Glutamatergic neuron (in vitro differentiated cells): ENCODE data around the gene KDM4F. TPM values are rescaled to one million over a fixed set of nuclear protein-coding genes. Genes with fewer than 3 reads are reported as not detected.

Source experiments
- DNase-seq: peaks from one replicate; pipeline ENCODE4 v3.0.0; 2022
- H3K27ac Mint-ChIP-seq: one replicate; pipeline ENCODE4 v1.8.0; 2020; ENCODE audit warnings: mild to moderate bottlenecking, mixed read lengths, inconsistent platforms; ENCODE audit not compliant: unreplicated experiment
- H3K27me3 Mint-ChIP-seq: one replicate; pipeline ENCODE4 v1.8.0; 2020; ENCODE audit warnings: mild to moderate bottlenecking, moderate library complexity, mixed read lengths, inconsistent platforms; ENCODE audit not compliant: unreplicated experiment
- H3K36me3 Mint-ChIP-seq: one replicate; pipeline ENCODE4 v1.8.0; 2020; ENCODE audit warnings: mild to moderate bottlenecking, mixed read lengths, inconsistent platforms; ENCODE audit not compliant: unreplicated experiment
- H3K4me1 Mint-ChIP-seq: one replicate; pipeline ENCODE4 v1.8.0; 2020; ENCODE audit warnings: mild to moderate bottlenecking, low read depth, mixed read lengths, inconsistent platforms; ENCODE audit not compliant: unreplicated experiment
- H3K4me3 Mint-ChIP-seq: one replicate; pipeline ENCODE4 v1.8.0; 2020; ENCODE audit warnings: mild to moderate bottlenecking, mixed read lengths, inconsistent platforms; ENCODE audit not compliant: unreplicated experiment
- H3K9me3 Mint-ChIP-seq: one replicate; pipeline ENCODE4 v1.8.0; 2020; ENCODE audit warnings: mild to moderate bottlenecking, moderate library complexity, mixed read lengths, inconsistent platforms; ENCODE audit not compliant: unreplicated experiment
- CTCF ChIP-seq: fragments of 200-600 bp; sonication (generic); IDR thresholded peaks from one replicate; pipeline ENCODE4 v1.5.0; 2021; ENCODE audit not compliant: partially characterized antibody, unreplicated experiment
- total RNA-seq: library from RNA; stranded (reverse); fragmentation: NEBNext Ultra II Directional; extraction: Animal tissue kit (Norgen Biotek cat#: 25700); gene quantifications from one replicate; pipeline ENCODE4 v1.2.1, GENCODE V29; 2021; ENCODE audit not compliant: unreplicated experiment

The KDM4F gene
- total RNA-seq, 1 donor from 2014 or later, result 0.39 TPM

GRCh38 chr11:95076416-95076815 lies 27.2 kb downstream of the KDM4F start:
- no peaks in the 10 kb centered on the region for H3K4me1 Mint-ChIP-seq
- H3K27me3 Mint-ChIP-seq, result no peaks in the 10 kb centered on the region
- no peak overlapping the region for H3K27ac Mint-ChIP-seq
- no peak overlapping the region for H3K4me3 Mint-ChIP-seq
- no peak for DNase-seq
- no peaks in the 10 kb centered on the region for H3K9me3 Mint-ChIP-seq
- no peak for TF ChIP-seq CTCF
- H3K36me3 Mint-ChIP-seq, result no peaks in the 10 kb centered on the region

- no peak overlapping the region for H3K4me3 Mint-ChIP-seq
- no peaks in the 10 kb centered on the region for H3K9me3 Mint-ChIP-seq
- no peaks in the 10 kb centered on the region for H3K4me1 Mint-ChIP-seq
Observed at GRCh38 chr11:95076981-95077380, 27.8 kb downstream of the KDM4F start.

GRCh38 chr11:95078526-95078925 lies 29.3 kb downstream of the KDM4F start:
- Mint-ChIP-seq H3K4me3 (no peak overlapping the region), H3K9me3 (no peaks in the 10 kb centered on the region), H3K36me3 (no peaks in the 10 kb centered on the region), H3K4me1 (no peaks in the 10 kb centered on the region), H3K27me3 (no peaks in the 10 kb centered on the region), H3K27ac (no peak overlapping the region)
- TF ChIP-seq CTCF, result no peak
- no peak for DNase-seq

More at GRCh38 chr11:95076981-95077380, 27.8 kb downstream of the KDM4F start:
- TF ChIP-seq CTCF, result no peak
- H3K27ac Mint-ChIP-seq, result no peak overlapping the region
- H3K27me3 Mint-ChIP-seq, result no peaks in the 10 kb centered on the region
- DNase-seq, result no peak
- no peaks in the 10 kb centered on the region for H3K36me3 Mint-ChIP-seq

GRCh38 chr11:95081010-95081409 lies 31.8 kb downstream of the KDM4F start:
- H3K4me1 Mint-ChIP-seq, result peaks cover 2% of the 10 kb centered on the region
- no peak overlapping the region for H3K4me3 Mint-ChIP-seq
- H3K27ac Mint-ChIP-seq, result no peak overlapping the region
- no peak for DNase-seq
- no peaks in the 10 kb centered on the region for H3K9me3 Mint-ChIP-seq
- TF ChIP-seq CTCF, result no peak
- no peaks in the 10 kb centered on the region for H3K27me3 Mint-ChIP-seq
- no peaks in the 10 kb centered on the region for H3K36me3 Mint-ChIP-seq

- no peaks in the 10 kb centered on the region for H3K36me3 Mint-ChIP-seq
- H3K4me1 Mint-ChIP-seq, result peaks cover 4% of the 10 kb centered on the region
- H3K27ac Mint-ChIP-seq, result no peak overlapping the region
- no peak overlapping the region for H3K4me3 Mint-ChIP-seq
- TF ChIP-seq CTCF, result no peak
- no peaks in the 10 kb centered on the region for H3K27me3 Mint-ChIP-seq
- H3K9me3 Mint-ChIP-seq, result peaks cover 2% of the 10 kb centered on the region
- no peak for DNase-seq
Observed at GRCh38 chr11:95081412-95081811, 32.2 kb downstream of the KDM4F start.
